Heart left ventricle (tissue), 16 donors: ENCODE data around the gene CEACAM21. TPM values are rescaled to one million over a fixed set of nuclear protein-coding genes. Genes with fewer than 3 reads are reported as not detected.

Experiments
- ATAC-seq, 4 donors: fragments of 200-7000 bp; cut with Tn5 transposase; one replicate each; pipeline ENCODE4 v1.9.1; 2020 to 2022; ENCODE audit warnings: moderate library complexity in 4 of 4, mild to moderate bottlenecking in 3 of 4, moderate number of reproducible peaks in 1 of 4
- DNase-seq, 5 donors: peaks; one replicate each; pipeline ENCODE4 v3.0.0-alpha.2; 2020
- H3K27ac ChIP-seq, 12 donors: fragments of 200-600 bp; sonication (generic) in 4 of 12; one replicate each; pipeline versions ENCODE4 v1.5.0 to v1.8.0; 2016 to 2022; ENCODE audit warnings: mild to moderate bottlenecking in 2 of 12
- H3K27me3 ChIP-seq, 9 donors: fragments of 200-600 bp; sonication (generic) in 2 of 9; one replicate each; pipeline versions ENCODE4 v1.5.1 to v1.8.0; 2016 to 2022; ENCODE audit warnings: mild to moderate bottlenecking in 3 of 9
- H3K36me3 ChIP-seq, 9 donors: fragments of 200-600 bp; sonication (generic) in 2 of 9; one replicate each; pipeline versions ENCODE4 v1.5.0 to v1.8.0; 2018 to 2022; ENCODE audit warnings: mild to moderate bottlenecking in 2 of 9
- H3K4me1 ChIP-seq, 12 donors: fragments of 200-600 bp; sonication (generic) in 4 of 12; one replicate each; pipeline versions ENCODE4 v1.5.0 to v1.8.0; 2016 to 2022; ENCODE audit warnings: mild to moderate bottlenecking in 3 of 12
- H3K4me3 ChIP-seq, 12 donors: fragments of 200-600 bp; sonication (generic) in 4 of 12; one replicate each; pipeline versions ENCODE4 v1.5.0 to v1.8.0; 2017 to 2022; ENCODE audit warnings: mild to moderate bottlenecking in 9 of 12, moderate library complexity in 4 of 12
- H3K9me3 ChIP-seq, 12 donors: fragments of 200-600 bp; sonication (generic) in 4 of 12; one replicate each; pipeline versions ENCODE4 v1.5.0 to v1.8.0; 2016 to 2022; ENCODE audit warnings: mild to moderate bottlenecking in 1 of 12
- CTCF ChIP-seq, 12 donors: fragments of 200-600 bp; sonication (generic) in 4 of 12; IDR thresholded peaks; one replicate each; pipeline versions ENCODE4 v1.5.0 to v1.8.0; 2018 to 2022; ENCODE audit warnings: antibody characterized with exemption in 12 of 12, mild to moderate bottlenecking in 5 of 12
- POLR2A ChIP-seq, 2 donors: fragments of 450-650 bp; IDR thresholded peaks; one replicate each; pipeline ENCODE4 v1.6.1; 2017; ENCODE audit warnings: antibody characterized with exemption in 2 of 2, mild to moderate bottlenecking in 2 of 2, moderate library complexity in 2 of 2
- WGBS, 4 donors: extraction: QIAGEN DNeasy Blood & Tissue Kit in 2 of 4; methylation state at CpG; one replicate each; pipeline versions ENCODE4 v1.1.5 to v1.1.7; 2013 to 2018; 5-methylcytosine and 5-hydroxymethylcytosine counted together
- intact Hi-C, 10 donors: fragments of 100-400 bp; cut with DNase I; formaldehyde crosslinking; loops; one replicate each; pipeline versions ENCODE4 v1.11.1 to v1.14.2; 2022
- polyA plus RNA-seq, 2 donors: library from polyadenylated mRNA; stranded (reverse); fragments of 200-250 nt; gene quantifications; one replicate each; pipeline ENCODE4 v1.2.3, GENCODE V29; 2013
- total RNA-seq, 9 donors: library from RNA; depleted of rRNA in 2 of 9; stranded (reverse); fragments of >200 nt in 2 of 9; fragmentation: NEBNext Ultra II Directional in 3 of 9; extraction: Animal tissue kit (Norgen Biotek cat#: 25700) in 3 of 9; gene quantifications; one replicate each; pipeline versions ENCODE4 v1.1.0 to v1.2.4, GENCODE V29; 2016 to 2023
- donor health status: ischemic (EF 13 %, LVEDD 7.1; RV severe dilation, severe dysfunction).
- donor health status: healthy with polysubstance abuse.
- donor health status: DM: no; HTN: yes; CAD: no.
- donor health status: DM: no; HTN: no; CAD: no.
- donor health status: ischemic (EF 25% LVEDD 6.9; RV normal size, moderate dysfunction).
- donor health status: ischemic (EF 25% LVEDD 5.7; RV mildly dilated, moderate dysfunction).
- donor health status: healthy.
- donor health status: DM: yes; HTN: yes; CAD: no.
- donor health status: ischemic (EF 35%, LVEDD 5.7; RV mildly dilated, moderate dysfunction).
- donor health status: nonischemic (EF 11% LVEDD 7.7; RV severe dilation, severe dysfunction).
- donor health status: DM: yes; HTN: yes; CAD: no.
- donor health status: PGD.
- donor health status: ischemic (EF 29% LVEDD 5.4; RV normal size, mild dysfunction).
- donor health status: nonischemic (EF 23%, LVEDD 6.1; RV moderate dilation, normal function).

Gene CEACAM21
- total and polyA plus RNA-seq, 11 donors = 0.27 to 5.7 (median 0.56) TPM; not detected in 2

- ATAC-seq (no peak), DNase-seq (no peak)
- peaks cover 0 to 12% (median 0%) of the 10 kb centered on the region in 9 donors for H3K27me3 ChIP-seq
- no peaks in the 10 kb centered on the region for H3K36me3 ChIP-seq
- peak overlapping the region in 1 of 12 donors; percentile 65 for H3K4me3 ChIP-seq
- TF ChIP-seq CTCF (IDR thresholded peaks at IDR 0.05) = no peak
- no peak for TF ChIP-seq POLR2A (IDR thresholded peaks at IDR 0.05)
- WGBS, 4 donors = 63 to 69% (median 66%) methylated on average over 6 of the region's 6 CpGs
- H3K9me3 ChIP-seq = peaks cover 0 to 3% (median 0%) of the 10 kb centered on the region in 12 donors
- H3K4me1 ChIP-seq = peaks cover 0 to 91% (median 10%) of the 10 kb centered on the region in 12 donors
- peak overlapping the region in 3 of 12 donors; percentile 41 to 93 (median 49) for H3K27ac ChIP-seq
- intact Hi-C loops = no loop called here
These were observed 23.4 kb upstream of the CEACAM21 start for GRCh38 chr19:41552558-41552957.

GRCh38 chr19:41553804-41554203 is 22.2 kb upstream of the CEACAM21 start:
- peak overlapping the region in 1 of 12 donors; percentile 93 for H3K27ac ChIP-seq
- H3K4me3 ChIP-seq = no peak overlapping the region
- peaks cover 0 to 3% (median 0%) of the 10 kb centered on the region in 12 donors for H3K9me3 ChIP-seq
- no peak for TF ChIP-seq POLR2A (IDR thresholded peaks at IDR 0.05)
- no peak for TF ChIP-seq CTCF (IDR thresholded peaks at IDR 0.05)
- ATAC-seq (no peak), DNase-seq (no peak)
- H3K36me3 ChIP-seq = no peaks in the 10 kb centered on the region
- H3K4me1 ChIP-seq = peaks cover 0 to 79% (median 9%) of the 10 kb centered on the region in 12 donors
- peaks cover 0 to 9% (median 0%) of the 10 kb centered on the region in 9 donors for H3K27me3 ChIP-seq
- WGBS, 4 donors = 91 to 94% (median 91%) methylated on average over 4 of the region's 4 CpGs
- intact Hi-C loops = no loop called here

- peak overlapping the region in 4 of 12 donors; percentile 4 to 93 (median 39) for H3K27ac ChIP-seq
- ATAC-seq = peak in 2 of 4 donors; percentile 41 to 60
These were observed 21.1 kb upstream of the CEACAM21 start for GRCh38 chr19:41554907-41555306.

GRCh38 chr19:41555748-41556147 is 20.2 kb upstream of the CEACAM21 start:
- peaks cover 0 to 69% (median 9%) of the 10 kb centered on the region in 12 donors for H3K4me1 ChIP-seq
- H3K27me3 ChIP-seq = peaks cover 0 to 17% (median 0%) of the 10 kb centered on the region in 9 donors
- peaks cover 0 to 3% (median 0%) of the 10 kb centered on the region in 12 donors for H3K9me3 ChIP-seq
- DNase-seq (no peak), ATAC-seq (no peak)
- 30 to 49% (median 41%) methylated on average over 3 of the region's 3 CpGs for WGBS, 4 donors
- intact Hi-C loops = no loop called here
- H3K27ac ChIP-seq = peak overlapping the region in 1 of 12 donors; percentile 93
- no peaks in the 10 kb centered on the region for H3K36me3 ChIP-seq
- TF ChIP-seq POLR2A (IDR thresholded peaks at IDR 0.05) = no peak
- no peak for TF ChIP-seq CTCF (IDR thresholded peaks at IDR 0.05)
- H3K4me3 ChIP-seq = no peak overlapping the region

More at GRCh38 chr19:41554907-41555306, 21.1 kb upstream of the CEACAM21 start:
- TF ChIP-seq POLR2A (IDR thresholded peaks at IDR 0.05) (no peak), CTCF (IDR thresholded peaks at IDR 0.05) (no peak)
- peaks cover 0 to 11% (median 0%) of the 10 kb centered on the region in 9 donors for H3K27me3 ChIP-seq
- H3K9me3 ChIP-seq = peaks cover 0 to 3% (median 0%) of the 10 kb centered on the region in 12 donors
- DNase-seq = no peak
- H3K4me3 ChIP-seq = no peak overlapping the region
- H3K4me1 ChIP-seq = peaks cover 0 to 76% (median 9%) of the 10 kb centered on the region in 12 donors
- H3K36me3 ChIP-seq = no peaks in the 10 kb centered on the region
- intact Hi-C loops = no loop called here
